Tongue (tissue), 2 donors: Measurements from ENCODE around the gene DCC. TPM values are rescaled to one million over a fixed set of nuclear protein-coding genes. Genes with fewer than 3 reads are reported as not detected.

ENCODE experiments used
- DNase-seq: peaks from one replicate; pipeline ENCODE4 v3.0.0-alpha.2; 2015
- total RNA-seq: library from RNA; depleted of rRNA; stranded (reverse); fragments of >200 nt; gene quantifications from one replicate; pipeline ENCODE4 v1.2.3, GENCODE V29; 2014

DCC gene
- total RNA-seq, 1 donor from 2014 or later: 5.5 TPM

DNA sequence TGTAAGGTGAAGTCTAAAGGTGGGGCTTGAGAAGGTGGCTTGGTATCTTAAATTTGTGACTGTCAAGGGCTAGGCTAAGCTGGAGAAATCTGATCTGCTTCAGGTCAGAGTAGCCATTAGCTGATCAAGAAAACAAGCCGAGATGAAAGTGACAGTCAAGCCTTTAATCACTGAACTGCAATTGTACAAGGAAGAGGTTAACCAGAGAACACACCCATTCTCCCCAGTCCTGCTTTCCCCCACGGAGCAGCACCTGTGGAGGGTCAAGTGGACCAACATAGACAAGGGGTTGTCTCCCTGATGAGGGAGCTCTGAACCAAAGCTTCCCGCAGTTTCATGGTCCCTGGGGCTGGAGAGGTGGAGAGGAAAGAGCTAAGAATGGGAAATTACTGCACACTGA lies 901.2 kb downstream of the DCC start:
- DNase-seq: no peak

DNA sequence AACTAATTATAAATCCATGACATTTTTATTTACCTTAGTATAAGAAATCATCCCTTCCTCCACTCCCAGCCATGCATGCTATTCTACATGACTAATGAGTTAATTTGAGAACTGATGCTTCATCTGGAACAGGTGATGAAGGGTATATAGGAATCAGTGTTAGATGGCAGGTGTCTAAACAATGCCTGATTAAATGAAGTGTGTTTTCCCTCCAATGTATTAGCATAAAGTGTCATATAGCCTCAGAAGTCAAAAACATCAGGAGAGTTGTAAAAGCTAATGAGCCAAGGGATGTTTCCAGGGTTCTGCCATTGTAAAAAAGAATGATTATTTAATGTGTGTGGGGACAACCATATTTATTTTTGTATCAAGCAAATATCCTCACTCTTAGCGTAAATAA lies 913.8 kb downstream of the DCC start:
- no peak for DNase-seq

DNA sequence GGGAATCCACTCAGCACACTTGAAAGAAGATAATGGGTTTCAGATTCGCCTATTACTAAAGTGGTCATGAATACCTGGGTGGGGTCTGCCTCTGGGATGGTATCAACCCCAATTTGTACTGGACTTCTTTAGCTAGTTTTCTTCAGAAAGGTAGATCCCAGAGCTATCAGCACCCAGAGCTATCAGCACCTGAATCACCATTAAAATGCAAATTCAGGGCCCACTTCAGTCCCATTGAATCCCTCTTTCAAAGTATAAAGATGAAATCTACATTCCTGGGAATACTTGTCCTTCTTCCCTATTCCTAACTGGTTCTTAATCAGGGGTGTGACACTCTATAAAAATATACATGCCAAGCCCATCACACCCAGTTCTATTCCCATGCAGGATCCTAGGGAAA lies 914.3 kb downstream of the DCC start:
- DNase-seq: no peak

DNA sequence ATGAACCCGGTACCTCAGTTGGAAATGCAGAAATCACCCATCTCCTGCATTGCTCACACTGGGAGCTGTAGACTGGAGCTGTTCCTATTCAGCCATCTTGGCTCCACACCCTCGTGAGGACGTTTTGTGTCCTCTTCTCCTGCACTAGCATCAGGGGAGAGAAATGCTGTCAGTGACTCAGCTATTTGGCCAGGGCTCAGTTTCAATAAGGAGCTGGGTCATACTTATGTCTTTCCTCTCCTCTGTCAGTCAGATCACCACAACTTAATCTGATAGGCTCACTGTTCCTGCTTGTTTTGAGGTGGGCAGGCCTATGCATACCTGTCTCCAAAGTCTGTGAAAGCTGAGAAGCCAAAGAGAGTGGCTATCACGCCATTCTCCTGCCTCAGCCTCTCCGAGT lies 921.2 kb downstream of the DCC start:
- no peak for DNase-seq

DNA sequence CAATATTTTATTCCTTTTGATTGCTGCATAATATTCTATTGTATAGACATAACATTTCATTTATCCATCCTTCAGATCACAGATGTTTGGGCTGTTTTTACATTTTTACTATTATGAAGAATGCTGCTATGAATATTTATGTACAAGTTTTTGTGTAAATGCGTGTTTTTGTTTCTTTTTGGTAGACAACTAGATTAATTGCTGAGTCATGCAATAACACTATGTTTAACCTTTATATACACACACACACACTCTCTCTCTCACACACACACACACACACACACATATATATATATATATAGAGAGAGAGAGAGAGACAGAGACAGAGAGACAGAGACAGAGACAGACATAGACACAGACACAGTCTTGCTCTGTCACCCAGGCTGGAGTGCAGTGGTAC lies 926.9 kb downstream of the DCC start:
- no peak for DNase-seq

DNA sequence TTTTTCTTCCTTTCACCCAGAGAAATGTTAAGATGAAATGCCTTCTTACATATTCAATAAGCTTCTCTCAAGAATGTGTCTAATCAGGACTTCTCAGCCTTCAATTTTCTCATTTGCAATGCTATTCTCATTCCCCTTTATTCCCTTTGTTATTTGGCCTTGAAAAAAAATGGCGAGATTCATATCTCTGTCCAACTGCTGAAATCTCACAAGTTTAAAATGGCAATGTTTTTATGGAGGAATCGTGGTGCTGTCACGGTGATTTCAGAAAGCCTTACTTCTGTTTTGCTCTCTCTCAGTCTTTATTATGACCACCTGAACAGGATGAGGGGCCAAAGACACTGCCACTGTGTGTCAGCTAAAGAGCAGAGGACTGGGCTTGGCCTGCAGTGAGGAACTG lies 928.5 kb downstream of the DCC start:
- DNase-seq: no peak

DNA sequence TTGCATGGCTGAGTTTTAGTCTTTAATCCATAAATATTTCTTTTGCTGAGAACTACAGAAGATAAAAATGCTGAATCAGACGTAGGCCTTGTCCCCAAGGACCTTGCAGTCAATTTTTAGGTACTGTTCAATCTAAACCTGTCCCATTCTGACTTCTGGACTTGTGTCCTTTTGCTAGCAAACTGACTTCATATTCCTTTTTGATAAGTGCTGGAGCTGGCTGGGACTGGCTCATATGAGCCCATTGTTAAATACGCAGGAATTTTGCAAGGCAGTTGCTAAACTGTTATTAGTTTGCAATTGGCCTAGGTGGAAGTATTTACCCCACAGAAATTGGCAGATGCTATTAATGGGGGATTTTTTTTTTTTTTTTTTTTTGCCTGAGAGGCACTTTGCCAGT lies 941.4 kb downstream of the DCC start:
- DNase-seq: no peak

DNA sequence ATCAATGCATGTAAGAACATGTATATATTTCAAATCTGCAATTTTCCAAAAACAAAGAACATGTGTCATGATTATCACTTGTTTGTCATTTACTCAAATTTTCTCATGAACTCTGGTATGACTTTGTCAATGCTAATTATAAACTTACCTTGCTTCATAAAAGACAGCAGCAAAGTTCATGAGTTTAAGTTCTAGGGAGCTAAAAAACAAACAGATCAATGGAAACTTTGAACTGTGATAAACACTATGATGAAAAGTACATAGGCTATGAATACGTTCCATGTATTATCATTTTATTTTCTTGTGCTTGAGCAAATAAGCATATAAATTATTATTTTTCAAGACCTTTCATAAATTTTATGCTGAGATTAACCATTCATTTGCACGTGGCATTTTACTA lies 943.7 kb downstream of the DCC start:
- DNase-seq: no peak

DNA sequence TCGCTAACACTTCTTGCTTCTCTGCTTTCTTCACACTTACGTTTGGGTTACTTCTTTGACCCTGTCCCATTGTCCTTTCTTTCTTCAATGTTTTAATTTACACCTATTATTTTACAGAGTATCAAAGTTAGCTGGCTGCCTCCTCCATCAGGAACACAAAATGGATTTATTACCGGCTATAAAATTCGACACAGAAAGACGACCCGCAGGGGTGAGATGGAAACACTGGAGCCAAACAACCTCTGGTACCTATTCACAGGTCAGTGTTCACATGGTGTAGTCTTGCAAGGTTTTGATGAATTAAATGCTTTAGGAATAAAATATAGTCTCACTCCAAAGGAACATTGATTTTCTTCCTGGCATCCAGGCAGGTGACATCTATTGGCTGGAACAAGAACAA lies 965.5 kb downstream of the DCC start:
- no peak for DNase-seq

DNA sequence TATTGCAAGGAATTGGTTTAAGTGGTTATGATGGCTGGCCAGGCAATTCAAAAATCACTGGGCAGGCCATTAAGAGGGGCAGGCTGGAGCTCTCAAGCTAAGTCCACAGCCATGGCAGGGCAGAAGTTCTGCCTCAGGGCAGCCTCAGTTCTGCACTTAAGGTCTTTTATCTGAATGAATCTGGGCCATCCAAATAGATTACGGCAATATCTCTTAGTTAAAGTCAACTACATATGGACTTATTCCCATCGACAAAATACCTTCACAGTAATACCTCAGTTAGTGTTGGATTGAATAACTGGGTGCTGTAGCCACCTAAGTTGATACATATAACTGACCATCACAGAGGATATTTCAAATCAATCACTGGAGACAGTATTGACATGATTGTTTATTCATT lies 979.6 kb downstream of the DCC start:
- no peak for DNase-seq

DNA sequence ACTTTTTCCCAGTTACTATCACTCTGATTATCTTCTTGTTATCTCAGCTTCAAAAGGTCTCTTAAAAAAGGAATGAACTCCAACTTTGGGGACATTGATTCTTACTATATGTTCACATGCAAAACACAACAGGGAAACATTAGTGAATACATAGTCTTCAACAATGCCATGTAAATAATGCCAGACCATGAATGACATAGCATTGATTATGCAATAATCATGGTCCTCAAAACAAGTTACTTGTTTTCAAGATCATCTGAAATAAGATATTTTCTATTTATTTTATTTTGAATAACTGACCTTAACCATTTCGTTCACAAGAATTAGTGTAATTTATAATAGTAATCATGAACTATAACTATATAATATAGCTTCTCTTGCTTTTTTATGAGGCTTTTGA lies 982.2 kb downstream of the DCC start:
- DNase-seq: no peak

DNA sequence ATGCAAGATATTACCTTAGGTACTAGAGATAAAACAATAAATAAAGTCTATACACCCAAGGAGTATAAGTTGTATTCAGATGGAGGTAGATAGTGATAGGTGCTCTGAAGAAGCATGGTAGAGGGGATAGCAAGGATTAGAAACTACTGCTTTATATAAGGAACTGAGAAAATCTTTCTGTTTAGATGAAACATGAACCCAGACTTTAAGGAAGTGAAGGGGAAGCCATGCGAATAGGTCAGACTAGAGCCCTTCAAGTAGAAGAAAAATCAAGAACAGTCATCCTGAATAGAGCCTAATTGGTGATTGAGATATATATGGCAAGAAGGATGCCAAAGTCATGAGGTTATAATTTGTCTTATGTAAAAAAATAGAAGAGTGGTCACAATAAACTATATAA lies 984.4 kb downstream of the DCC start:
- DNase-seq: no peak

DNA sequence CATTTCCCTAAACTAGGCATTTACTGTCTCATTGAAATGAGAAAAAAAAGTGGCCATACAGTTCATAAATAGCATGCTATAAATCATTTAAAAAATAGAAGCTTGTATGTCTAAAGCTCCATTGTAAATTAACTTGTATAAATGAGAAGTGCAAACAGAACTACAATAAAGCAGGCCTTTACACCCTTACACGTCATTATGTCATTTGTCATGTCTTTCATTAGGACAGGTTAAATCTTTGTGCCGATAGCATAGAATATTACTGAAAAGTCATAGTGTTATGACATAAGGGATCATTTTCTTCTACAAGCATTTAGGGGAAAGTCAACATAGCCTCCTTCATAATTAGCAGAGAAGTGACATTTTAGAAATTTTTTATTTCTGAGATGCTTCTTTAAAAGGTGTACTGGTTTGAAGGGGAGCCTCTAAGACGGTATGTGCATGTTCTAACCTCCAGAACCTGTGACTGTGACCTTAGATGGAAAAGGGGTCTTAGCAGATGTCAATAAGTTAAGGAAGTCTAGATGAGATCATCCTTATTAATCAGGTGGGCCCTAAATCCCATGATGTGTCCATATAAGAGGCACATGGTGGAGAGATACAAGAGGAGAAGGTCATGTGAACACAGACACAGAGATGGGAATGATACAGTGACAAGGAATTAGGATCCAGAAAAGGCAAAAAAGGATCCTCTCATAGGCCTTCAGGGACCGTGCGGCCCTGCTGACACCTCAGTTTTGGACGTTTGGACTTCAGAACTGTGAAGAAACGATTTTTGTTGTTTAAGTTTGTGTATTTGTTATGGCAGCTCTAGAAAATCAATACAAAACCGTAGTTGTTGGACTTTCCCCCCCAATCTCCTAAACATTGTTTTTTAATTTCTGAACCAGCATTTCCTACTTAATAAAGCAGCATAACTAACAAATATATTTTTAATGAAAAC lies 1020.8 kb downstream of the DCC start:
- DNase-seq: no peak

DNA sequence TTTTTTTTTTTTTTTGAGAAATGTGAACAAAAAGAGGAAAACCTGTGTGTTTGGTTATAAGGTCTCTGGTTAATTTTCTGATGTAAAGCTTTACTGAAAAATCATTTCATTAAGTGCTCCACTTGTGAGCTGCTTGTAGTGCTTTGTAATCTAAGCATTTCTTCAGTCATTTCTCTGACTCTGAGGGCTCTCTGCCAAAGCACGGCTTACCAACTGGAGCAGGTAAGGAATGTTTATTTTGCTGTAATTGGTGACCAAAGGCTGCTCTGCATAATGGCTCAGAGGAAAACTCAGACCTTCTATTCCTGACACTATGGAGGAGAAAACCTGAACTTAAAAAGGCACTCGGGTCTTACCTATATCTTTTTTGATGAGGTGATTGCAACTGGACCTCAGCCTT lies 1035.6 kb downstream of the DCC start:
- DNase-seq: peak; percentile 14

DNA sequence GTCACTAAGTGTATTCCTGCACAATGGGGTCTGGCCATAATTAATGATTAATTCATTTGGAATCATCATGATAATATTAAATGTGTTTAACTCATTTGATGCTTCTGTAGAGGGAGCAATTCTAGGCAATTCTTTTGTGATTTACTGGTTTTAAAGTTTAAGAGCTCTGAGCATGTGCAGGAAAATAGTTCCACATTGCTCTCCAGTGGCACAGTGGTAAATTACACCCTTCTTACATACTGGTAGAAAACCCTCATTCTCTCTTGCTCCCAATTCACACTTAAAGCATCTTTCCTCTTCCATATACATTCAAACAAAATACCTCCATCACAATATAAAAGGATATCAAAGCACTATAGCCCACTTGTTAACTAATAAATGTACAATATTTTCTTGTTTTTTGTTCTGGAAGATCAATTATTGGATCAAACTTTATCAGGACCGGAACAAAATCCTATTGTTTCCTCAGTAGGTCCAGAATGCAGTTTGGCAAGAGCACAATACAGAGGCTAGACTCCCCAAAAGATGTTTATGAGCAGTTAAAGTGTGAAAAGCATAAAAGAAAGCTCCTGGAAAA lies 1040.2 kb downstream of the DCC start:
- peak; percentile 62 for DNase-seq

DNA sequence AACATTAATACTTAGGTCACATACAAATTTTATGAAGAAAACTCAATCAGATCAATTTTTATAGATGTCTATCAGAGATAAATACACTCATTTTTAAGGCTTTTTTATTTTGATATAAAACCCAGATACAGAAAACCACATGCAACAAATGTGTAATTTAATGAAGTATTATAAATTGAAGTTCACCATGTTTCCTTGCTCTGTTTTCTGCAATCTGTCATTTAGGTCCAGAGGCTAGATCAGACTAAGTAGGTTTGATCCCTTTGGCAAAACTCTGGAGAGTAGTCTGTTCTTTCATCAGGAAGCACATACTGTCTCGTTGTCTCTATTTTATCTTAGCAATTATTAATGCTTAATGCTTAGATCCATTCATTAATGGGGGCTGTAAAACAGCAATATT lies 1042.9 kb downstream of the DCC start:
- DNase-seq: no peak

DNA sequence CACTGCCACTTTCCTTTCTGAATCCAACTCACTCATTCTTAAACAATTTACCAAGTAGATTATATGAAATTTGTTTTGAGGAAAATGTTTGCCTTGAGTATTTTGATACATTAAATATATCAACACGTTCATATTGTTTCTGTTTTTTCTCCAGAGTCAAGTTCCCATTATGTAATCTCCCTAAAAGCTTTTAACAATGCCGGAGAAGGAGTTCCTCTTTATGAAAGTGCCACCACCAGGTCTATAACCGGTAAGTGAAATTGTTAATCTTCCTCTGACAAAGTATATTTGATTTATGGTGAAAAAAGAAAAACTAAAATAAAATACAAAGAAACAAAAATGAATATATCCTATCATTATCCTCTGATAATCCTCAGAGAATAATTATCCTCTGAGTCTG lies 1045.9 kb downstream of the DCC start:
- no peak for DNase-seq

DNA sequence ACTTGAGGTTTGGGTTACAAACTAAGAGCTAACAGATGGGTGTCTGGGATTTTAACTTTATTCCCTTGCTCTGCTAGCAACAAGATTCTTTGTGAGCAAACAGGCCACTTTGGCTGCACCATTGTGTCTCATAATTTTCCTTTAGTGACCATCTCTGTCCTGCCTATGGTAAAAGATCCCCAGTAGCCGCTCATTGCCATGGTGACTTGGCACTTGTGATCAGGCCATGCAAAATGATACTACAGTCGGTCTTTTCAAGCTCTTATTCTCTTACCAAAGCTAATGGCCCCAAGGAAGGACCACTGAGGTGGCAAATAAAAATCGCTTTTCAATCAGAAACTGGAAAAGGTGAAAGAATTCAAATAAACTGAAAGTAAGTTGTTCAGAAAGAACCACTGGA lies 1047.6 kb downstream of the DCC start:
- DNase-seq: no peak

DNA sequence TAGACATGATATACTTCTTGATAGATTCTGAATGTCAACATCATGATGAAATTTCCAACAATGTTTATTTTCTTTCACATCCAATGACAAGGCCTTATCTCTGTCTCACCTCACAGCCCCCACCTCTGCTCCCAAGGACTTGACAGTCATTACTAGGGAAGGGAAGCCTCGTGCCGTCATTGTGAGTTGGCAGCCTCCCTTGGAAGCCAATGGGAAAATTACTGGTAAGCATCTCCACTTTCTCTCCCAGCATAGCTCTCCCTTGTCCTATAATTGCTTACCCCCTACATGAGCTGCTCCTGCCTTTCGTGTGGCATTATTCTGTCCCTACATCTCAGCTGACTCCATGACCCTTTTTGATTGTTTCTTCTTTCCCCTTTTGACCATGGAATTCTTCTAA lies 1062.7 kb downstream of the DCC start:
- no peak for DNase-seq

DNA sequence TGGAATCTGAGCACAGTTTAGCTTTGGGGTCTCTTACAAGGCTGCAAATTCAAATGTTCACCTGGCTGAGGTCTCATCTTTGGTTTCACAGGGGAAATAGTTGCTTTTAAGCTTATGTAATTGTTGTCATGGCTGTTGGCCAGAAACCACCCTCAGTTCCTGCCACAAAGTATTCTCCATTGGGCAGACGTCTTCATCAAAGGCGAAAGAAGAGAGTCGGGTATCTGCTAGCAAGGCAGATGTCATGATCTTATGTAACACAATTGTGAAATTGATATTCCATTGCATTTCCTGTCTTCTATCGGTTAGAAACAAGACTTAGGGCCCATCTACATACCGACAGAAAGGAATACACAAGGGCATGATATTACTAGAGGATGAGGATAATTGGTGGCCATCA lies 1068.3 kb downstream of the DCC start:
- no peak for DNase-seq

DNA sequence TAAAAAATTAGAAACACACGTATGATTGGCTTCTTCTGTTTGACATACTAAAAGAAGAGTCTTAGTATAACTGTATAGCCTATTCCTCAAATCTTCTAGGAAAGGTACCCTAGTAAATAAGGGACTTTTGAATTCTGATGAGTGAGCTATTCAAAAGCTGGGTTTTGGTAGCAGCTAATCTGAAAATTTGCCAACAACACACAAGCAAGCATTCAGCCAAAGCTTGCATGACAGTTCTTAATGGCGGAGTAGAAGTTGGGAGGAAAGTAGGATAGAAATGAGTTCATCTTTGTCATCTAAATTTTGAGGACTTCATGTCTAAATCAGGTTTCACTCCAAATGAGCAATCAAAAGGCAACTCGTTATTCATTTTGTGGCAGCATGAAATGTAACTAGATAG lies 1071.5 kb downstream of the DCC start:
- DNase-seq: no peak

DNA sequence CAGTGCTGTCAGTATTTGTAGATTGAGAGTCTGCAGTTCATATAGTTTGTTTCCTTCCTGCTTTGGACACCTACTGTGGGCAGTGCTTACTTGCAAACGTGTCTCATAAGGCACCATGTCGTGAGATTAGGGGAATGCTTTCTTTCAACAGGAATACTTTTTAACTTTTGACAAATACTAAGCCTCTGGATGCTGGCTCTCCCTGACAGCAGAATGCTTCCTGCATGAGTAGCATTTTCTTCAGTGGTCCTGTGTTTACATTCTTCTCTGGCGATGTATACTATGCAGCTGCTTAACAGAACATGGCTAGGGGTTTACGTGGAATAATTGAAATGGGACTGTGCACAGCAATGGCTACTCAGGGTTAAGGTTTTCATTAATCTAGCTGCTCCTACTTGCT lies 1077.0 kb downstream of the DCC start:
- peak; percentile 7 for DNase-seq

DNA sequence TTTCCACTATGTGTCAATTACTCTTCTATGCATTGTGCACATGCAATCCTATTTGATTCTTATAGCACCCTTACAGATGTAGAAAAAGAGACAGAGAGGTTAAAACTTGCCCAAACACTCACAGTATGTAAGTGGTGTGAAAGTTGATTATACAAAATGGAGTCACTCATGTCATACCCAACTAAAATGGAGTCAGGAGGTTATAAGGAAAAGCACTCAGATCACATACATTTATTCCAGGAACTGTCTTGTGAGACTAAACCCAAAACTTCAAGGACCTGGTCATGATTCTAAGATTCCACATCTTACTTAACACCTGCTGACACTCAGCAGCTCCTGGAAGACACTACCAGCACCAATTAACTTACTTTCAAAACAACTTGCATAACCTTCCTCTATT lies 1081.9 kb downstream of the DCC start:
- DNase-seq: no peak

DNA sequence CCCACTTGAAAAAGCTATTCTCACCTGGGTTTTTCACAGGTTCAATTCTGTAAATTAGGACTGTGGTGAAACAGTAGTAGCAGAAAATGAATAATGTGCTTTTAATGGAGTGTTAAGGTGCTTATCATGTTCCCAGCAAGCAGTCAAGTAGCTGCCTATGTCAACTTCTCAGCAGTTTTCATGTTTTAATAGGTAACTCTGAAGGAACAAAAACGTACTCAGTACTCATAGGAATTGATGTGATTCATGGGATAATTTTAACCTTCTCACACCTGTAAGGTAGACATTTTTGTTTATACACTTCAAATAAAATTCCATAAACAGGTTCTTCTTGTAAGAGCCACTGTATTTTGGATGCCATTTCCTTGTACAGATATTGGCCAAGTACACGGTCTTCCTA lies 1082.9 kb downstream of the DCC start:
- no peak for DNase-seq
